A549 (cell line): ENCODE results near the gene ACER3. TPM values are rescaled to one million over a fixed set of nuclear protein-coding genes. Genes with fewer than 3 reads are reported as not detected.

Experiments
- ATAC-seq, 2 experiments: fragments of 200-7000 bp in 1 of 2; fragments of >200 bp in 1 of 2; cut with Nextera tagmentation in 1 of 2; cut with Tn5 transposase in 1 of 2; 3 replicates each; pipeline versions ENCODE4 v1.8.0 to v1.9.1; 2018 to 2020; ENCODE audit warnings: mild to moderate bottlenecking in 1 of 2, moderate library complexity in 1 of 2
- CTCF ChIA-PET: fragments of 300-600 bp; sonication (Branson Sonifier 250); formaldehyde crosslinking; extraction: SDS; loops from one replicate; lab custom pipeline; 2021; ENCODE audit warnings: antibody characterized with exemption, inconsistent platforms; lab: Yijun Ruan, JAX
- POLR2A ChIA-PET: fragments of 350-600 bp; formaldehyde crosslinking; extraction: SDS; loops from one replicate; lab custom pipeline; 2021; ENCODE audit warnings: antibody characterized with exemption, inconsistent platforms; lab: Yijun Ruan, JAX
- DNase-seq, 2 experiments: peaks; one replicate each; pipeline versions ENCODE4 v3.0.0 to v3.0.0-alpha.2; 2011 to 2016; ENCODE audit warnings: low read depth in 1 of 2, low spot score in 1 of 2
- FAIRE-seq: peaks from 2 replicates; lab custom pipeline; 2011; peaks lifted over from hg19 to GRCh38; lab: Jason Lieb, UNC
- H3K27ac ChIP-seq, 2 experiments: fragments of >200 bp; sonication (Bioruptor Twin); formaldehyde crosslinking; 3 replicates each; pipeline ENCODE4 v1.5.1; 2016 to 2017
- H3K4me1 ChIP-seq: fragments of >200 bp; sonication (Bioruptor Twin); formaldehyde crosslinking; 3 replicates; pipeline ENCODE4 v1.6.1; 2016
- H3K4me2 ChIP-seq: fragments of >200 bp; sonication (Bioruptor Twin); formaldehyde crosslinking; 3 replicates; pipeline ENCODE4 v1.6.1; 2016
- H3K4me3 ChIP-seq: fragments of >200 bp; sonication (Bioruptor Twin); formaldehyde crosslinking; 3 replicates; pipeline ENCODE4 v1.5.1; 2016
- H3K9me3 ChIP-seq: fragments of >200 bp; sonication (Bioruptor Twin); formaldehyde crosslinking; 3 replicates; pipeline ENCODE4 v1.6.1; 2016
- ATOH8 ChIP-seq: fragments of 250-450 bp; sonication (Bioruptor Pico); IDR thresholded peaks from 2 replicates; pipeline ENCODE4 v1.5.0; 2020; ENCODE audit warnings: low read depth, mild to moderate bottlenecking, moderate library complexity
- BHLHE40 ChIP-seq: IDR thresholded peaks from 2 replicates; pipeline ENCODE4 v1.6.1; 2012; ENCODE audit warnings: low read depth, low read length, inconsistent platforms
- CBX8 ChIP-seq: fragments of 200-600 bp; sonication (generic); IDR thresholded peaks from 2 replicates; pipeline ENCODE4 v1.6.1; 2016
- CHD2 ChIP-seq: fragments of 150-350 bp; IDR thresholded peaks from 2 replicates; pipeline ENCODE4 v1.6.1; 2014; ENCODE audit warnings: low read length; ENCODE audit not compliant: partially characterized antibody
- E2F6 ChIP-seq: IDR thresholded peaks from 2 replicates; pipeline ENCODE4 v1.6.1; 2012; ENCODE audit warnings: low read depth, borderline replicate concordance
- EHMT2 ChIP-seq: fragments of 200-600 bp; sonication (generic); IDR thresholded peaks from 2 replicates; pipeline ENCODE4 v1.6.1; 2016; ENCODE audit warnings: antibody characterized with exemption, low read depth, mild to moderate bottlenecking, moderate library complexity
- EP300 ChIP-seq, 2 experiments: fragments of >200 bp; sonication (Bioruptor Twin); formaldehyde crosslinking; IDR thresholded peaks; 2 replicates in 1 of 2; 3 replicates in 1 of 2; pipeline ENCODE4 v1.6.1; 2016 to 2017
- FOSL2 ChIP-seq, 2 experiments: fragments of 450-650 bp in 1 of 2; fragments of >200 bp in 1 of 2; sonication (Bioruptor Twin) in 1 of 2; formaldehyde crosslinking; IDR thresholded peaks; 2 replicates each; pipeline versions ENCODE4 v1.5.0 to v1.6.1; 2016 to 2020; ENCODE audit warnings: mild to moderate bottlenecking in 1 of 2, moderate library complexity in 1 of 2
- HOXA7 ChIP-seq: fragments of 250-450 bp; sonication (Bioruptor Pico); IDR thresholded peaks from 2 replicates; pipeline ENCODE4 v1.5.0; 2020; ENCODE audit warnings: mild to moderate bottlenecking, moderate library complexity
- NFE2L2 ChIP-seq: fragments of 150-350 bp; conservative IDR thresholded peaks from 2 replicates; pipeline ENCODE4 v1.6.1; 2014; ENCODE audit warnings: low read length
- PHF8 ChIP-seq: fragments of 200-600 bp; sonication (generic); IDR thresholded peaks from 2 replicates; pipeline ENCODE4 v1.6.1; 2016; ENCODE audit warnings: low read depth, mild to moderate bottlenecking, antibody characterized with exemption, moderate library complexity, borderline replicate concordance
- POLR2A ChIP-seq: IDR thresholded peaks from 2 replicates; pipeline ENCODE4 v1.6.1; 2012; ENCODE audit warnings: mild to moderate bottlenecking, low read length
- POLR2AphosphoS2 ChIP-seq: conservative IDR thresholded peaks from 2 replicates; pipeline ENCODE4 v1.6.1; 2012; ENCODE audit warnings: low read length, improper control_type of control experiment, inconsistent platforms
- SMC3 ChIP-seq: fragments of >200 bp; sonication (Bioruptor Twin); formaldehyde crosslinking; IDR thresholded peaks from 3 replicates; pipeline ENCODE4 v1.6.1; 2018; ENCODE audit warnings: inconsistent platforms
- USF2 ChIP-seq: fragments of 450-650 bp; IDR thresholded peaks from 2 replicates; pipeline ENCODE4 v1.6.1; 2014; ENCODE audit warnings: antibody characterized with exemption
- ZNF302 ChIP-seq: fragments of 250-450 bp; sonication (Bioruptor Pico); IDR thresholded peaks from 2 replicates; pipeline ENCODE4 v1.9.0; 2021; ENCODE audit warnings: inconsistent platforms, mild to moderate bottlenecking, moderate library complexity
- ZSCAN20 ChIP-seq: fragments of 250-450 bp; sonication (Bioruptor Pico); IDR thresholded peaks from 2 replicates; pipeline ENCODE4 v1.8.0; 2022; ENCODE audit warnings: mild to moderate bottlenecking, moderate library complexity
- whole genome bisulfite sequencing: methylation state at CpG from one replicate; pipeline ENCODE4 v1.1.6; 2017; ENCODE audit errors: missing lambda C conversion rate; 5-methylcytosine and 5-hydroxymethylcytosine counted together
- polyA plus RNA-seq, 4 experiments: library from polyadenylated mRNA; depleted of rRNA in 3 of 4; stranded (reverse); fragments of >200 nt; fragmentation: RNase III in 1 of 4; extraction: RNeasy Plus Mini Kit Qiagen cat#74134 plus additional on column Dnase treatment in 1 of 4; gene quantifications; 2 replicates in 3 of 4; 3 replicates in 1 of 4; pipeline ENCODE4 v1.2.3, GENCODE V29; 2011 to 2017

Gene ACER3
- polyA plus RNA-seq, 2 of the 4 experiments (the other 2 are of a cell fraction) = 16.0 to 46.6 TPM

- no peak overlapping the region for H3K4me2 ChIP-seq
- ChIA-PET POLR2A (no interaction called here), CTCF (interaction anchor here (0.9 to 12.5 kb wide), 3 partner anchors 11 to 68 kb away, joined by 3 to 242 read pairs (median 16); no protein-coding TSS in a partner anchor)
- peaks cover 16% of the 10 kb centered on the region for H3K4me1 ChIP-seq
- H3K27ac ChIP-seq = no peak overlapping the region; a peak in 1 of 6 replicates
- no peak overlapping the region for H3K4me3 ChIP-seq
- peaks cover 48% of the 10 kb centered on the region for H3K9me3 ChIP-seq
- DNase-seq = no peak
- ATAC-seq = no peak
- WGBS = 78% methylated on average over 2 of the region's 2 CpGs
- no peak for FAIRE-seq
- no peak for TF ChIP-seq POLR2A
- no peak for TF ChIP-seq CHD2
- TF ChIP-seq ZNF302 (CRISPR knock-in tag) = no peak
- no peak for TF ChIP-seq EP300 (IDR thresholded peaks at IDR 0.05)
- no peak for TF ChIP-seq SMC3
- no peak for TF ChIP-seq CBX8
- no peak for TF ChIP-seq USF2
- no peak for TF ChIP-seq BHLHE40
- no peak for TF ChIP-seq ATOH8 (CRISPR knock-in tag)
- TF ChIP-seq POLR2AphosphoS2 = no peak
- no peak for TF ChIP-seq HOXA7 (CRISPR knock-in tag)
- no peak for TF ChIP-seq E2F6
- TF ChIP-seq ZSCAN20 (CRISPR knock-in tag) = no peak
- no peak for TF ChIP-seq PHF8
- TF ChIP-seq, all 56 proteins: peak for 0
These were observed 198.2 kb downstream of the ACER3 start for GRCh38 chr11:77058900-77059299.

GRCh38 chr11:77059806-77060205 is 199.1 kb downstream of the ACER3 start:
- WGBS = 92% methylated on average over 5 of the region's 5 CpGs
- DNase-seq = no peak
- no peak for TF ChIP-seq HOXA7 (CRISPR knock-in tag)
- TF ChIP-seq ATOH8 (CRISPR knock-in tag) = no peak
- no peak for TF ChIP-seq FOSL2 (IDR thresholded peaks at IDR 0.05)
- no peak for TF ChIP-seq FOSL2 (CRISPR knock-in tag; IDR thresholded peaks at IDR 0.05)
- Histone ChIP-seq H3K27ac (no peak overlapping the region; a peak in 2 of 6 replicates), H3K9me3 (peaks cover 48% of the 10 kb centered on the region), H3K4me2 (no peak overlapping the region), H3K4me1 (peaks cover 16% of the 10 kb centered on the region), H3K4me3 (no peak overlapping the region)
- POLR2A ChIA-PET = no interaction called here
- FAIRE-seq = no peak
- ATAC-seq = no peak
- CTCF ChIA-PET = interaction anchor here (1.6 to 2.0 kb wide), 2 partner anchors 11 to 12 kb away, joined by 4 to 10 read pairs; no protein-coding TSS in a partner anchor

GRCh38 chr11:77060234-77060633 is 199.5 kb downstream of the ACER3 start:
- no peak for TF ChIP-seq EHMT2
- no peak for TF ChIP-seq NFE2L2
- no peak overlapping the region for H3K4me3 ChIP-seq
- POLR2A ChIA-PET = no interaction called here

More at GRCh38 chr11:77060234-77060633, 199.5 kb downstream of the ACER3 start:
- CTCF ChIA-PET = interaction anchor here (1.0 to 2.0 kb wide), 3 partner anchors 10 to 31 kb away, joined by 4 to 10 read pairs (median 4); no protein-coding TSS in a partner anchor
- Histone ChIP-seq H3K4me1 (peaks cover 16% of the 10 kb centered on the region), H3K9me3 (peaks cover 48% of the 10 kb centered on the region), H3K27ac (peak overlapping the region; percentile 58 to 79), H3K4me2 (peak overlapping the region; percentile 69)
- peak; percentile 49 for FAIRE-seq
- WGBS = 79% methylated on average over 4 of the region's 4 CpGs
- DNase-seq = no peak
- no peak for ATAC-seq
